ENCODE data around the gene SPAG16.

DNA sequence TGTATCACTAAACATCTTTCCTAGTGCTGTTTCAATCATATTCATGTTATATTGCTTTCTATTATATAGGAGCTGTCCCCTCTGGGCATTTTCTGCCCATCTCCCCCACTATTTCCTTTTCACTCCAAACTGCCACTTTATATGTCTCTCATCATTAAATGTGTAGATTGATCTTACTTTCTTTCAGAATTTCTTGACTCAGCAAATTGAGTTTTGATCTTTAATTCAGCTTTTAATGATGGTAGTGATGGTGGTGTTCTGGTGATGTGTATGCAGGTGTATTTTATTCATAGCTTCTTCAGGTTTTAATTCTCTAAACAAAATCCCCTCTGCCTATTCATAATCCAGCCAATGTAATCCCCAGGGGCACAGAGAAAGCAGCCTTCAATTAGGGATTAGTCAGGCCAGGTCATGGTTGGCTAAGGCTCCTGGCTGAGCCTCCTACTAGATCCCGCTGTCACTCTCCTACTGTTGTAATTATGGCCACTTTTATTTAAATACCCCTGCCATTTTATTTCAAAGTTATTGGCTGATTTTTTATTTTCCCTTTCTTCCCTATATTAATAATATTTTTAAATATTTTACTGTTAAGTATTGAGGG is 325.4 kb downstream of the SPAG16 start:
- TF ChIP-seq RARB (CRISPR knock-in tag; IDR thresholded peaks at IDR 0.05) (no peak), PPARA (CRISPR knock-in tag; IDR thresholded peaks at IDR 0.05; ENCODE audit: borderline replicate concordance) (no peak), ZC3H10 (CRISPR knock-in tag; IDR thresholded peaks at IDR 0.05) (no peak), SNAI2 (CRISPR knock-in tag; IDR thresholded peaks at IDR 0.05) (no peak), BACH2 (CRISPR knock-in tag; IDR thresholded peaks at IDR 0.05; ENCODE audit: borderline replicate concordance) (no peak), ARNTL (CRISPR knock-in tag; IDR thresholded peaks at IDR 0.05; ENCODE audit: borderline replicate concordance, low read depth) (no peak), ZNF8 (CRISPR knock-in tag; IDR thresholded peaks at IDR 0.05) (no peak)
- TF ChIP-seq, protein P1, sequence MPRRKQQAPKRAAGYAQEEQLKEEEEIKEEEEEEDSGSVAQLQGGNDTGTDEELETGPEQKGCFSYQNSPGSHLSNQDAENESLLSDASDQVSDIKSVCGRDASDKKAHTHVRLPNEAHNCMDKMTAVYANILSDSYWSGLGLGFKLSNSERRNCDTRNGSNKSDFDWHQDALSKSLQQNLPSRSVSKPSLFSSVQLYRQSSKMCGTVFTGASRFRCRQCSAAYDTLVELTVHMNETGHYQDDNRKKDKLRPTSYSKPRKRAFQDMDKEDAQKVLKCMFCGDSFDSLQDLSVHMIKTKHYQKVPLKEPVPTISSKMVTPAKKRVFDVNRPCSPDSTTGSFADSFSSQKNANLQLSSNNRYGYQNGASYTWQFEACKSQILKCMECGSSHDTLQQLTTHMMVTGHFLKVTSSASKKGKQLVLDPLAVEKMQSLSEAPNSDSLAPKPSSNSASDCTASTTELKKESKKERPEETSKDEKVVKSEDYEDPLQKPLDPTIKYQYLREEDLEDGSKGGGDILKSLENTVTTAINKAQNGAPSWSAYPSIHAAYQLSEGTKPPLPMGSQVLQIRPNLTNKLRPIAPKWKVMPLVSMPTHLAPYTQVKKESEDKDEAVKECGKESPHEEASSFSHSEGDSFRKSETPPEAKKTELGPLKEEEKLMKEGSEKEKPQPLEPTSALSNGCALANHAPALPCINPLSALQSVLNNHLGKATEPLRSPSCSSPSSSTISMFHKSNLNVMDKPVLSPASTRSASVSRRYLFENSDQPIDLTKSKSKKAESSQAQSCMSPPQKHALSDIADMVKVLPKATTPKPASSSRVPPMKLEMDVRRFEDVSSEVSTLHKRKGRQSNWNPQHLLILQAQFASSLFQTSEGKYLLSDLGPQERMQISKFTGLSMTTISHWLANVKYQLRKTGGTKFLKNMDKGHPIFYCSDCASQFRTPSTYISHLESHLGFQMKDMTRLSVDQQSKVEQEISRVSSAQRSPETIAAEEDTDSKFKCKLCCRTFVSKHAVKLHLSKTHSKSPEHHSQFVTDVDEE (CRISPR knock-in tag; IDR thresholded peaks at IDR 0.05): no peak
- TF ChIP-seq, protein P2, sequence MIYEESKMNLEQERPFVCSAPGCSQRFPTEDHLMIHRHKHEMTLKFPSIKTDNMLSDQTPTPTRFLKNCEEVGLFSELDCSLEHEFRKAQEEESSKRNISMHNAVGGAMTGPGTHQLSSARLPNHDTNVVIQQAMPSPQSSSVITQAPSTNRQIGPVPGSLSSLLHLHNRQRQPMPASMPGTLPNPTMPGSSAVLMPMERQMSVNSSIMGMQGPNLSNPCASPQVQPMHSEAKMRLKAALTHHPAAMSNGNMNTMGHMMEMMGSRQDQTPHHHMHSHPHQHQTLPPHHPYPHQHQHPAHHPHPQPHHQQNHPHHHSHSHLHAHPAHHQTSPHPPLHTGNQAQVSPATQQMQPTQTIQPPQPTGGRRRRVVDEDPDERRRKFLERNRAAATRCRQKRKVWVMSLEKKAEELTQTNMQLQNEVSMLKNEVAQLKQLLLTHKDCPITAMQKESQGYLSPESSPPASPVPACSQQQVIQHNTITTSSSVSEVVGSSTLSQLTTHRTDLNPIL (CRISPR knock-in tag; IDR thresholded peaks at IDR 0.05; ENCODE audit: low read depth): no peak
- TF ChIP-seq, protein P3, sequence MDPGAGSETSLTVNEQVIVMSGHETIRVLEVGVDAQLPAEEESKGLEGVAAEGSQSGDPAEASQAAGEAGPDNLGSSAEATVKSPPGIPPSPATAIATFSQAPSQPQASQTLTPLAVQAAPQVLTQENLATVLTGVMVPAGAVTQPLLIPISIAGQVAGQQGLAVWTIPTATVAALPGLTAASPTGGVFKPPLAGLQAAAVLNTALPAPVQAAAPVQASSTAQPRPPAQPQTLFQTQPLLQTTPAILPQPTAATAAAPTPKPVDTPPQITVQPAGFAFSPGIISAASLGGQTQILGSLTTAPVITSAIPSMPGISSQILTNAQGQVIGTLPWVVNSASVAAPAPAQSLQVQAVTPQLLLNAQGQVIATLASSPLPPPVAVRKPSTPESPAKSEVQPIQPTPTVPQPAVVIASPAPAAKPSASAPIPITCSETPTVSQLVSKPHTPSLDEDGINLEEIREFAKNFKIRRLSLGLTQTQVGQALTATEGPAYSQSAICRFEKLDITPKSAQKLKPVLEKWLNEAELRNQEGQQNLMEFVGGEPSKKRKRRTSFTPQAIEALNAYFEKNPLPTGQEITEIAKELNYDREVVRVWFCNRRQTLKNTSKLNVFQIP (CRISPR knock-in tag; IDR thresholded peaks at IDR 0.05; ENCODE audit: borderline replicate concordance, low read depth): no peak
- TF ChIP-seq, protein P4, sequence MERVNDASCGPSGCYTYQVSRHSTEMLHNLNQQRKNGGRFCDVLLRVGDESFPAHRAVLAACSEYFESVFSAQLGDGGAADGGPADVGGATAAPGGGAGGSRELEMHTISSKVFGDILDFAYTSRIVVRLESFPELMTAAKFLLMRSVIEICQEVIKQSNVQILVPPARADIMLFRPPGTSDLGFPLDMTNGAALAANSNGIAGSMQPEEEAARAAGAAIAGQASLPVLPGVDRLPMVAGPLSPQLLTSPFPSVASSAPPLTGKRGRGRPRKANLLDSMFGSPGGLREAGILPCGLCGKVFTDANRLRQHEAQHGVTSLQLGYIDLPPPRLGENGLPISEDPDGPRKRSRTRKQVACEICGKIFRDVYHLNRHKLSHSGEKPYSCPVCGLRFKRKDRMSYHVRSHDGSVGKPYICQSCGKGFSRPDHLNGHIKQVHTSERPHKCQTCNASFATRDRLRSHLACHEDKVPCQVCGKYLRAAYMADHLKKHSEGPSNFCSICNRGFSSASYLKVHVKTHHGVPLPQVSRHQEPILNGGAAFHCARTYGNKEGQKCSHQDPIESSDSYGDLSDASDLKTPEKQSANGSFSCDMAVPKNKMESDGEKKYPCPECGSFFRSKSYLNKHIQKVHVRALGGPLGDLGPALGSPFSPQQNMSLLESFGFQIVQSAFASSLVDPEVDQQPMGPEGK (CRISPR knock-in tag; IDR thresholded peaks at IDR 0.05; ENCODE audit: borderline replicate concordance): no peak
